Dermis microvascular lymphatic vessel endothelial cell (primary cell): ENCODE measurements around the gene AFF4. TPM values are rescaled to one million over a fixed set of nuclear protein-coding genes. Genes with fewer than 3 reads are reported as not detected.

Experiments used
- DNase-seq, 2 donors: peaks; one replicate each; pipeline versions ENCODE4 v3.0.0 to v3.0.0-alpha.2; 2010; ENCODE audit warnings: low read depth in 2 of 2
- total RNA-seq: library from RNA; depleted of rRNA; stranded (reverse); fragments of >200 nt; gene quantifications from 2 replicates; pipeline ENCODE4 v1.2.1, GENCODE V29; 2014

The AFF4 gene
- total RNA-seq, 1 donor from 2014 or later: 19.4 TPM

- DNase-seq: no peak
Observed at GRCh38 chr5:132895719-132896305, 67.6 kb downstream of the AFF4 start.

GRCh38 chr5:132890817-132891216, 72.6 kb downstream of the AFF4 start:
- no peak for DNase-seq

GRCh38 chr5:132889501-132889900, 73.9 kb downstream of the AFF4 start:
- DNase-seq: no peak

- DNase-seq: peak in 1 of 2 donors; percentile 33
Observed at GRCh38 chr5:132887283-132887682, 76.2 kb downstream of the AFF4 start.

GRCh38 chr5:132886064-132886823, 77.2 kb downstream of the AFF4 start:
- DNase-seq: no peak

GRCh38 chr5:132884548-132884947, 78.9 kb downstream of the AFF4 start:
- no peak for DNase-seq

- peak; percentile 76 to 88 for DNase-seq
Observed at GRCh38 chr5:132883261-132883834, 80.1 kb downstream of the AFF4 start.

GRCh38 chr5:132877938-132878337, 85.5 kb downstream of the AFF4 start:
- DNase-seq: peak in 1 of 2 donors; percentile 21

GRCh38 chr5:132877466-132877865, 86.0 kb downstream of the AFF4 start:
- DNase-seq: no peak

- DNase-seq: no peak
Observed at GRCh38 chr5:132876020-132876759, 87.2 kb downstream of the AFF4 start.

- no peak for DNase-seq
Observed at GRCh38 chr5:132873930-132874271, 89.5 kb downstream of the AFF4 start.

GRCh38 chr5:132873119-132873929, 90.1 kb downstream of the AFF4 start, which contains the start of gene LEAP2:
Gene LEAP2 (plus strand): TSS chr5:132873668. CDS start chr5:132873695, 27 bp downstream.
- no peak for DNase-seq

- DNase-seq: no peak
Observed at GRCh38 chr5:132872788-132873118, 90.7 kb downstream of the AFF4 start.

- DNase-seq: no peak
Observed at GRCh38 chr5:132871459-132872284, 91.8 kb downstream of the AFF4 start.

- no peak for DNase-seq
Observed at GRCh38 chr5:132870801-132871200, 92.6 kb downstream of the AFF4 start.

- no peak for DNase-seq
Observed at GRCh38 chr5:132868754-132869153, 94.7 kb downstream of the AFF4 start.

- DNase-seq: no peak
Observed at GRCh38 chr5:132867046-132867451, 96.4 kb downstream of the AFF4 start.

- peak; percentile 100 for DNase-seq
Observed at GRCh38 chr5:132866342-132867045, 96.9 kb downstream of the AFF4 start, which contains the start of the genes GDF9 and UQCRQ. Gene GDF9 (minus strand): TSS chr5:132866469. CDS start chr5:132864533, 1,936 bp downstream. Gene UQCRQ (plus strand): TSS chr5:132866642. CDS start chr5:132866882, 240 bp downstream.

GRCh38 chr5:132865668-132866341, 97.6 kb downstream of the AFF4 start:
- no peak for DNase-seq
